ENCODE measurements around the gene COQ9. TPM values are rescaled to one million over a fixed set of nuclear protein-coding genes. Genes with fewer than 3 reads are reported as not detected.

The COQ9 gene
- total RNA-seq, 2 donors from 2014 or later = 31.4 to 35.2 TPM

- Mint-ChIP-seq H3K9me3 (no peaks in the 10 kb centered on the region), H3K27me3 (ENCODE audit: low read depth) (no peaks in the 10 kb centered on the region), H3K4me1 (ENCODE audit: low read depth) (no peaks in the 10 kb centered on the region), H3K4me3 (no peak overlapping the region), H3K36me3 (ENCODE audit: insufficient read depth in 2 of 2) (no peaks in the 10 kb centered on the region), H3K27ac (no peak overlapping the region)
- DNase-seq (no peak), ATAC-seq (replicated peaks in 1 of 2) (no peak)
These were observed 60.8 kb downstream of the COQ9 start for GRCh38 chr16:57508035-57508425.

GRCh38 chr16:57509231-57509923 is 62.1 kb downstream of the COQ9 start:
- no peak for DNase-seq

GRCh38 chr16:57510016-57510871 is 63.0 kb downstream of the COQ9 start:
- no peaks in the 10 kb centered on the region for H3K9me3 Mint-ChIP-seq
- no peaks in the 10 kb centered on the region for H3K36me3 Mint-ChIP-seq (ENCODE audit: insufficient read depth in 2 of 2)
- H3K4me3 Mint-ChIP-seq = no peak overlapping the region
- no peak overlapping the region for H3K27ac Mint-ChIP-seq
- ATAC-seq (replicated peaks in 1 of 2) (no peak), DNase-seq (no peak)
- H3K4me1 Mint-ChIP-seq (ENCODE audit: low read depth) = no peaks in the 10 kb centered on the region
- no peaks in the 10 kb centered on the region for H3K27me3 Mint-ChIP-seq (ENCODE audit: low read depth)

More at GRCh38 chr16:57509231-57509923, 62.1 kb downstream of the COQ9 start:
- Mint-ChIP-seq H3K27me3 (ENCODE audit: low read depth) (no peaks in the 10 kb centered on the region), H3K9me3 (no peaks in the 10 kb centered on the region), H3K4me3 (no peak overlapping the region), H3K27ac (no peak overlapping the region), H3K4me1 (ENCODE audit: low read depth) (no peaks in the 10 kb centered on the region), H3K36me3 (ENCODE audit: insufficient read depth in 2 of 2) (no peaks in the 10 kb centered on the region)
- ATAC-seq (replicated peaks in 1 of 2) = no peak

Other genes with a start within 250 kb of the COQ9 start
- 10 to 100 TPM; 27.9 to 30.3 TPM for gene ARL2BP, start 202.2 kb upstream of the COQ9 start, total RNA-seq
- gene PLLP, start 162.8 kb upstream of the COQ9 start, total RNA-seq = under 1 TPM in 1 of 2 donors, not detected in 1; 0.48 TPM
- 1 to 10 TPM; 4.6 to 8.0 TPM for gene CCL22, start 88.7 kb upstream of the COQ9 start, total RNA-seq
- not detected for gene CX3CL1, start 75.0 kb upstream of the COQ9 start, total RNA-seq
- 1 to 10 TPM; 1.3 to 7.4 TPM for gene CCL17, start 42.7 kb upstream of the COQ9 start, total RNA-seq
- 10 to 100 TPM; 39.6 to 49.7 TPM for gene CIAPIN1, start 94 bp upstream of the COQ9 start, total RNA-seq
- gene POLR2C, start 15.2 kb downstream of the COQ9 start, total RNA-seq = 10 to 100 TPM; 65.7 to 67.5 TPM
- 10 to 100 TPM; 12.0 to 19.6 TPM for gene DOK4, start 39.0 kb downstream of the COQ9 start, total RNA-seq
- 10 to 100 TPM in 1 of 2 donors, 1 to 10 TPM in 1; 8.1 to 14.6 TPM for gene CCDC102A, start 89.1 kb downstream of the COQ9 start, total RNA-seq
- gene ADGRG5, start 95.2 kb downstream of the COQ9 start, total RNA-seq = 1 to 10 TPM; 3.9 to 9.3 TPM
- gene ADGRG1, start 181.2 kb downstream of the COQ9 start, total RNA-seq = 10 to 100 TPM in 1 of 2 donors, 1 to 10 TPM in 1; 9.0 to 21.3 TPM
- gene ADGRG3, start 220.8 kb downstream of the COQ9 start, total RNA-seq = under 1 TPM in 1 of 2 donors, not detected in 1; 0.09 TPM
- gene DRC7, start 247.3 kb downstream of the COQ9 start, total RNA-seq = under 1 TPM in 1 of 2 donors, not detected in 1; 0.19 TPM

Data from activated T-cell treated with anti-CD3 and anti-CD28 coated beads, Interleukin-2, amount 50 U/mL, for 72 hours (primary cell).